ENCODE measurements around the gene SRC. TPM values are rescaled to one million over a fixed set of nuclear protein-coding genes. Genes with fewer than 3 reads are reported as not detected.

SRC gene
- total RNA-seq, 1 experiment from 2014 or later: 197 TPM

DNA sequence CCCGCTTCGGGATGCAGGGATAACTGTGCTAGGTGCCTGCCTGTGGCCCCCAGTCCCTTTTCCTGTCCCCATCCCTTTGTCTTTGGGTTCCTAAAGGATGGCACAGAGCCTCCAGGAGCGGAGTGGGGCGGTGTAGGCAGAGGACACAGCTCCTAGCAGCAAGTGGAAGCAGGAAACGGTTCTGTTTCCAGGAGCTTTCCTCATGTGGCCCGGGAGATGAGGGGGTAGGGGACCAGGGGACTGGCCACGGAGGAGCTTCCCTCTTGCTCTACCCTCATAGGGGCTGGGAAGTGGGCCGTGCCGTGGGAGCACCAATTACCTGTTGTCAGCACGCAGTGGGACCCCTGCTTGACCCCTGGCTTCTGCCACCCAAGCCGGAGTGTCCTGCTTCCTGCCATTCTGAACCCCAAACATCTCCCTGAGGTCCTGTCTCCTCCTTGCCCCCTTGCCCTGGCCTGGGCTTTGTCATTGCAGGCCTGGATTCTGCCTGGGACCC lies 76.9 kb downstream of the SRC start:
- no peaks in the 10 kb centered on the region; the same call in none of the 2 replicates for H3K27me3 ChIP-seq (replicated peaks; ENCODE audit: control insufficient read depth, insufficient read depth, low read length)
- no peaks in the 10 kb centered on the region for H3K9me3 ChIP-seq

DNA sequence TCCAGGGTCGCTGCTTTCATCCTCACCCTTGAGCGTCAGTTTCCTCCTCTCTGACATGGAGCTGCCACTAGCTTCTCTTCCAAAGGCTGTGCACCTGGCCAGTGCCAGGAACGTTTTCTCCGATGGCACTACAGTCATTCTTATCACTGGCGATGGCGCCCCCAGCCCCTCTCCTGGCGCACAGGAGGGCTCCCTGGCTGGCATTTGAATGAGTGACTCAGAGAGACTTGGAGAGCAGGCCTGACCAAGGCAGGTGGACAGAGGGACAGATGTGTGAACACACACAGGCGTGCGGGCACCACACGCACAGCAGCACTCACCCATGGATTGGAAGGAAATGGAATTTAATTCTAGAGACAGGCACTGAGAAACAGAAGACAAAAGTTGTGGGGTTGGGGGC lies 77.6 kb downstream of the SRC start:
- no peaks in the 10 kb centered on the region for H3K9me3 Mint-ChIP-seq (ENCODE audit: unreplicated experiment)
- H3K27me3 ChIP-seq (replicated peaks; ENCODE audit: control insufficient read depth, insufficient read depth, low read length): no peaks in the 10 kb centered on the region; the same call in none of the 2 replicates
- H3K36me3 ChIP-seq (ENCODE audit: control insufficient read depth, insufficient read depth, low read length): no peaks in the 10 kb centered on the region
- ChIA-PET CTCF (interaction anchor here (0.6 kb wide), 1 partner anchor 37 kb away, joined by 3 read pairs; no protein-coding TSS in a partner anchor), POLR2A (interaction anchor here (0.6 kb wide), 1 partner anchor 26 kb away, joined by 3 read pairs; no protein-coding TSS in a partner anchor)
- peaks cover 33% of the 10 kb centered on the region for H3K27me3 Mint-ChIP-seq (ENCODE audit: insufficient read depth, unreplicated experiment)
- H3K4me1 ChIP-seq: no peaks in the 10 kb centered on the region
- no peak overlapping the region for H3K27ac Mint-ChIP-seq (ENCODE audit: unreplicated experiment)
- H3K4me3 ChIP-seq (ENCODE audit: low read depth, low read length): no peak overlapping the region
- DNase-seq: no peak
- H3K36me3 Mint-ChIP-seq (ENCODE audit: insufficient read depth, unreplicated experiment): no peaks in the 10 kb centered on the region
- H3K4me3 Mint-ChIP-seq (ENCODE audit: unreplicated experiment): no peak overlapping the region
- no TSS peak for BruUV-seq (replicated peaks)
- H3K9me3 ChIP-seq: no peaks in the 10 kb centered on the region
- intact Hi-C loops (cut with micrococcal nuclease; ENCODE audit: unreplicated experiment): no loop called here
- H3K4me1 Mint-ChIP-seq (ENCODE audit: low read depth, unreplicated experiment): no peaks in the 10 kb centered on the region
- TF ChIP-seq CTCF (IDR thresholded peaks at IDR 0.05; ENCODE audit: insufficient read depth in 1 of 2, low read depth in 1 of 2, low read length in 1 of 2, severe bottlenecking in 1 of 2, unreplicated experiment in 1 of 2): no peak

More for the DNA sequence above, 76.9 kb downstream of the SRC start:
- H3K4me1 Mint-ChIP-seq (ENCODE audit: low read depth, unreplicated experiment): no peaks in the 10 kb centered on the region
- peaks cover 33% of the 10 kb centered on the region for H3K27me3 Mint-ChIP-seq (ENCODE audit: insufficient read depth, unreplicated experiment)
- TF ChIP-seq CTCF (IDR thresholded peaks at IDR 0.05; ENCODE audit: insufficient read depth in 1 of 2, low read depth in 1 of 2, low read length in 1 of 2, severe bottlenecking in 1 of 2, unreplicated experiment in 1 of 2): no peak
- no peak overlapping the region for H3K27ac Mint-ChIP-seq (ENCODE audit: unreplicated experiment)
- Histone ChIP-seq H3K36me3 (ENCODE audit: control insufficient read depth, insufficient read depth, low read length) (no peaks in the 10 kb centered on the region), H3K4me1 (no peaks in the 10 kb centered on the region), H3K4me3 (ENCODE audit: low read depth, low read length) (no peak overlapping the region)
- DNase-seq: no peak
- H3K36me3 Mint-ChIP-seq (ENCODE audit: insufficient read depth, unreplicated experiment): no peaks in the 10 kb centered on the region
- CTCF ChIA-PET: no interaction called here
- intact Hi-C loops (cut with micrococcal nuclease; ENCODE audit: unreplicated experiment): no loop called here
- H3K9me3 Mint-ChIP-seq (ENCODE audit: unreplicated experiment): no peaks in the 10 kb centered on the region
- POLR2A ChIA-PET: no interaction called here
- no TSS peak for BruUV-seq (replicated peaks)
- no peak overlapping the region for H3K4me3 Mint-ChIP-seq (ENCODE audit: unreplicated experiment)

- Mint-ChIP-seq H3K9me3 (ENCODE audit: unreplicated experiment) (no peaks in the 10 kb centered on the region), H3K27ac (ENCODE audit: unreplicated experiment) (no peak overlapping the region), H3K36me3 (ENCODE audit: insufficient read depth, unreplicated experiment) (no peaks in the 10 kb centered on the region), H3K27me3 (ENCODE audit: insufficient read depth, unreplicated experiment) (peaks cover 33% of the 10 kb centered on the region), H3K4me3 (ENCODE audit: unreplicated experiment) (no peak overlapping the region), H3K4me1 (ENCODE audit: low read depth, unreplicated experiment) (no peaks in the 10 kb centered on the region)
- no peak for DNase-seq
- no peak for TF ChIP-seq CTCF (IDR thresholded peaks at IDR 0.05; ENCODE audit: insufficient read depth in 1 of 2, low read depth in 1 of 2, low read length in 1 of 2, severe bottlenecking in 1 of 2, unreplicated experiment in 1 of 2)
- Histone ChIP-seq H3K4me1 (no peaks in the 10 kb centered on the region), H3K36me3 (ENCODE audit: control insufficient read depth, insufficient read depth, low read length) (no peaks in the 10 kb centered on the region), H3K4me3 (ENCODE audit: low read depth, low read length) (no peak overlapping the region), H3K27me3 (replicated peaks; ENCODE audit: control insufficient read depth, insufficient read depth, low read length) (no peaks in the 10 kb centered on the region; the same call in none of the 2 replicates), H3K9me3 (no peaks in the 10 kb centered on the region)
- intact Hi-C loops (cut with micrococcal nuclease; ENCODE audit: unreplicated experiment): no loop called here
- CTCF ChIA-PET: interaction anchor here (0.6 kb wide), 1 partner anchor 38 kb away, joined by 3 read pairs; no protein-coding TSS in a partner anchor
- no TSS peak for BruUV-seq (replicated peaks)
- POLR2A ChIA-PET: interaction anchor here (0.6 kb wide), 1 partner anchor 25 kb away, joined by 3 read pairs; no protein-coding TSS in a partner anchor
Measured at GRCh38 chr20:37424062-37424851, 78.3 kb downstream of the SRC start.

All from Caco-2 (cell line).